ENCODE measurements around the gene FFAR4.

FFAR4 gene

DNA sequence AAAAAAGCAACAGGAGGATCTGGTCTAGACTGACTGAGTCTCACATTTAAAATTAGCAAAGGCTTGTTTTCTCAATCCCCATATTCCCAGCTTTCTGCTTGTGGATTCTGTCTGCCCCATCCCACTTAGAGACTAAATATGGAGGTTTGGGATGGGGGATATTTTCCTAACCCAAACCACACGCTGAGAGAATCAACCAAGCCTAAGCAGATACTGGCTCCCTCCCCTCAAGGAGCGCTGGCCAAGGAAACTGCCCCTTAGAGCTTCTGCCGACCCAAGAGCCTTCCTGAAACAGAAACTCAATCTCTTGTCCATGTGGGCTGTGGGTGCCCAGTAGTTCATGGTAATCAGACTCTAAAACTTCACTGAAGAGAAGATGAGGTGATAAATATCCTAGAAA is 3.9 kb downstream of the FFAR4 start:
- ChIA-PET POLR2A (no interaction called here), CTCF (interaction anchor here (1.3 to 2.0 kb wide), 2 partner anchors 16 to 17 kb away, joined by 3 to 11 read pairs; no protein-coding TSS in a partner anchor)
- no peak for DNase-seq (ENCODE audit: extremely low spot score)
- TF ChIP-seq, protein P1, sequence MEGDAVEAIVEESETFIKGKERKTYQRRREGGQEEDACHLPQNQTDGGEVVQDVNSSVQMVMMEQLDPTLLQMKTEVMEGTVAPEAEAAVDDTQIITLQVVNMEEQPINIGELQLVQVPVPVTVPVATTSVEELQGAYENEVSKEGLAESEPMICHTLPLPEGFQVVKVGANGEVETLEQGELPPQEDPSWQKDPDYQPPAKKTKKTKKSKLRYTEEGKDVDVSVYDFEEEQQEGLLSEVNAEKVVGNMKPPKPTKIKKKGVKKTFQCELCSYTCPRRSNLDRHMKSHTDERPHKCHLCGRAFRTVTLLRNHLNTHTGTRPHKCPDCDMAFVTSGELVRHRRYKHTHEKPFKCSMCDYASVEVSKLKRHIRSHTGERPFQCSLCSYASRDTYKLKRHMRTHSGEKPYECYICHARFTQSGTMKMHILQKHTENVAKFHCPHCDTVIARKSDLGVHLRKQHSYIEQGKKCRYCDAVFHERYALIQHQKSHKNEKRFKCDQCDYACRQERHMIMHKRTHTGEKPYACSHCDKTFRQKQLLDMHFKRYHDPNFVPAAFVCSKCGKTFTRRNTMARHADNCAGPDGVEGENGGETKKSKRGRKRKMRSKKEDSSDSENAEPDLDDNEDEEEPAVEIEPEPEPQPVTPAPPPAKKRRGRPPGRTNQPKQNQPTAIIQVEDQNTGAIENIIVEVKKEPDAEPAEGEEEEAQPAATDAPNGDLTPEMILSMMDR (IDR thresholded peaks at IDR 0.05; ENCODE audit: control extremely low read depth, extremely low read depth, low read depth, missing control alignments): no peak

- ChIA-PET CTCF (interaction anchor here (1.5 kb wide), 1 partner anchor 17 kb away, joined by 4 read pairs; no protein-coding TSS in a partner anchor), POLR2A (no interaction called here)
- no peak for DNase-seq (ENCODE audit: extremely low spot score)
- TF ChIP-seq, protein P1 (IDR thresholded peaks at IDR 0.05; ENCODE audit: control extremely low read depth, extremely low read depth, low read depth, missing control alignments): no peak
Observed at GRCh38 chr10:93572606-93573005, 6.1 kb downstream of the FFAR4 start.

DNA sequence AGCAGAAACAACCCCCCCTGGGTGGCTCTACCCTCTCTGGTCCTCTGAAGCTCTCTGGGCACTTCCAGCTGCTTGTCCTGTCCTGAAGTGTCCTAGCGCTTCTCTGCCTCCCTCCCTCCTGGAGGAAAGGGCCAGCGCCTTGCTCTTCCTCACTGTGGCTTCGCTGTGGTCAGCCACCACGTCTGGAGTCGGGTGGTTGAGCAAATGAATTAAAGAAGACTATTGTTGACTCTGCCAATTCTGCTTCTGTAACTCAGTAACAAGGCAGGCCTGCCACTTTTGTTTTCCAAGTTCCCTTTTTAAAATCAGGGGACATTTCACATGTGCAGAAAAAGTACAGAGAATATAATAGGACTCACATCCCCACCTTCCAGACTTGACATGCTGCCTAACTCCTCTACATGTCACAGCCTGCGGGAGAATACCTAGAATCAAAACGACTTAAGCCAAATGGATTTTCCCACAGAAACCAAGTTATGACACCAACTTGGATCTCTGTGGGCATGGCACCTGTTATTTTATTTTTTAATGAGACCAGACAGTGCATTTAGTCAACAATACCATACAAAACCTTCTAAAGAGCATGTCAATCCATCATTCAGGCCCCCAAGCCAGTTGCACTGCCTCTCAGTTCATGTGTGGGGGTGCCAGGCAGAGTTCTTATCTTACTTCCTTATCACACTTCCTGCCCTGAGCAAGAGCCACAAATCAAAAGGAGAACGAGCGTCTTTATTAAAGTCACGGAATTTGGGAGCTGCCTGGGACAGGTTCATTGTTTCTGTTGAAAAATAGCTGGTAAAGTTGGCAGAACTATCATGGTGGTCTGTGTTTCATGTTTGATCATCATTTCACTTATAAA is 6.8 kb downstream of the FFAR4 start:
- TF ChIP-seq, protein P1 (IDR thresholded peaks at IDR 0.05; ENCODE audit: control extremely low read depth, extremely low read depth, low read depth, missing control alignments): no peak
- no peak for DNase-seq (ENCODE audit: extremely low spot score)
- ChIA-PET POLR2A (no interaction called here), CTCF (interaction anchor here (1.5 kb wide), 1 partner anchor 18 kb away, joined by 4 read pairs; no protein-coding TSS in a partner anchor)

- CTCF ChIA-PET: no interaction called here
- POLR2A ChIA-PET: no interaction called here
- TF ChIP-seq, protein P1 (IDR thresholded peaks at IDR 0.05; ENCODE audit: control extremely low read depth, extremely low read depth, low read depth, missing control alignments): no peak
- DNase-seq (ENCODE audit: extremely low spot score): no peak
Observed at GRCh38 chr10:93573924-93574323, 7.5 kb downstream of the FFAR4 start.

DNA sequence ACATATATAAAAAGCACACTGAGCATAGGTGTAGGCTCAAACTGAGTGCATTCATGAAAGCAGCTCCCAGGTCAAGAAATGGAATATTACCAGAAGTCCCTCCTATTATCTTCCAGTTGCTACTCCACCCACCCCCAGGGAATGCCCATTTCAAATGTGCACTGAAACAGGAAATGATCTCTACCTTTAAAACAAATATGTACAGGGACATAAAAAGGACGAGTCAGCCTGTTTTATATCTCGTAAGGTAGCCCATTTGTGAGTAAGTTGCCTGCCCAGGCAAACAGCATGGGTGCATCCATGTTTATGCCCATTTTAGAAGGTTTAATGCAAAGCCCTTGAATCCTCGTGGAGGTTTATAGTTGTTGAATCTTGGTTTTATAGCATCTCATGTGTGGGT is 10.4 kb downstream of the FFAR4 start:
- TF ChIP-seq, protein P1 (IDR thresholded peaks at IDR 0.05; ENCODE audit: control extremely low read depth, extremely low read depth, low read depth, missing control alignments): no peak
- CTCF ChIA-PET: no interaction called here
- POLR2A ChIA-PET: no interaction called here

DNA sequence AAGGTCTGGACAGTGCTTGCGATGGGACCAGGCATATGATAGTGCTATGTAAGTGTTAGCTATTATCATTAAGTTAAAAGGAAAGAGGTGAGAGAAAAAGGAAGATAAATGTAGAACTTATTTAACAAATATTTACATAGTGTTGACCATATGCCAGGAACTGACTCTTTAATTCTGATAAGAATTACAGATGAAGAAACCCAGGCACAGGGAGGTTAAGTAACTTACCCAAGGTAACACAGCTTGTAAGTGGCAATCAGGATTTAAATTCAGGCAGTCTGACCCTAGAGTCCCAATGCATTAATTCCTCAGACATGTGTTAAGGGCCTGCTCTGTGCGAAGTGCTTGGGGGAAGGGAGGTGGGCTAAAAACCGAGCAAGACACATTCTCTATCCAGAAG is 11.1 kb downstream of the FFAR4 start:
- ChIA-PET CTCF (no interaction called here), POLR2A (no interaction called here)
- TF ChIP-seq, protein P1 (IDR thresholded peaks at IDR 0.05; ENCODE audit: control extremely low read depth, extremely low read depth, low read depth, missing control alignments): no peak
- DNase-seq (ENCODE audit: extremely low spot score): no peak

More for the DNA sequence above, 10.4 kb downstream of the FFAR4 start:
- DNase-seq (ENCODE audit: extremely low spot score): no peak
